Measurements from ENCODE around the gene DUSP23.
A peak's percentile ranks its signal among the peaks of the same experiment; 100 is the strongest.

Gene DUSP23

GRCh38 chr1:159790237-159790917, 9.6 kb downstream of the DUSP23 start:
- Histone ChIP-seq H3K36me3 (replicated peaks; ENCODE audit: low read depth, low read length) (no peaks in the 10 kb centered on the region), H3K79me2 (ENCODE audit: low read length) (no peaks in the 10 kb centered on the region), H4K20me1 (ENCODE audit: insufficient read depth, low read length) (no peaks in the 10 kb centered on the region), H3K4me3 (ENCODE audit: low read length) (no peak overlapping the region), H2AFZ (ENCODE audit: low read depth, low read length) (no peak overlapping the region), H3K9me3 (ENCODE audit: insufficient read depth, low read length) (no peaks in the 10 kb centered on the region), H3K4me2 (ENCODE audit: low read length) (no peak overlapping the region; the same call in 1 of the 2 replicates), H3K27me3 (ENCODE audit: low read depth, low read length) (peaks cover 37% of the 10 kb centered on the region), H3K27ac (ENCODE audit: low read length) (no peak overlapping the region), H3K4me1 (ENCODE audit: low read length) (peaks cover 4% of the 10 kb centered on the region; the same call in 1 of the 2 replicates), H3K9ac (ENCODE audit: low read length) (no peak overlapping the region)
- TF ChIP-seq CTCF (IDR thresholded peaks at IDR 0.05; ENCODE audit: low read depth, low read length) (peak; percentile 95), EZH2phosphoT487 (IDR thresholded peaks at IDR 0.05; ENCODE audit: low read depth) (no peak)

GRCh38 chr1:159791031-159791430, 10.3 kb downstream of the DUSP23 start:
- no peak overlapping the region for H2AFZ ChIP-seq (ENCODE audit: low read depth, low read length)
- no peak overlapping the region for H3K4me3 ChIP-seq (ENCODE audit: low read length)
- H3K9me3 ChIP-seq (ENCODE audit: insufficient read depth, low read length) = no peaks in the 10 kb centered on the region

GRCh38 chr1:159791461-159791860, 10.7 kb downstream of the DUSP23 start:
- Histone ChIP-seq H3K4me2 (ENCODE audit: low read length) (no peak overlapping the region), H3K27ac (ENCODE audit: low read length) (no peak overlapping the region), H3K27me3 (ENCODE audit: low read depth, low read length) (peaks cover 47% of the 10 kb centered on the region), H2AFZ (ENCODE audit: low read depth, low read length) (no peak overlapping the region), H4K20me1 (ENCODE audit: insufficient read depth, low read length) (no peaks in the 10 kb centered on the region), H3K9ac (ENCODE audit: low read length) (no peak overlapping the region), H3K9me3 (ENCODE audit: insufficient read depth, low read length) (no peaks in the 10 kb centered on the region), H3K79me2 (ENCODE audit: low read length) (no peaks in the 10 kb centered on the region), H3K4me3 (ENCODE audit: low read length) (no peak overlapping the region), H3K4me1 (ENCODE audit: low read length) (peaks cover 4% of the 10 kb centered on the region; the same call in 1 of the 2 replicates), H3K36me3 (replicated peaks; ENCODE audit: low read depth, low read length) (no peaks in the 10 kb centered on the region)
- TF ChIP-seq CTCF (IDR thresholded peaks at IDR 0.05; ENCODE audit: low read depth, low read length) = no peak
- TF ChIP-seq EZH2phosphoT487 (IDR thresholded peaks at IDR 0.05; ENCODE audit: low read depth) = no peak

More at GRCh38 chr1:159791031-159791430, 10.3 kb downstream of the DUSP23 start:
- no peaks in the 10 kb centered on the region for H3K79me2 ChIP-seq (ENCODE audit: low read length)
- peaks cover 43% of the 10 kb centered on the region for H3K27me3 ChIP-seq (ENCODE audit: low read depth, low read length)
- H3K27ac ChIP-seq (ENCODE audit: low read length) = no peak overlapping the region
- H4K20me1 ChIP-seq (ENCODE audit: insufficient read depth, low read length) = no peaks in the 10 kb centered on the region
- H3K4me2 ChIP-seq (ENCODE audit: low read length) = no peak overlapping the region
- TF ChIP-seq CTCF (IDR thresholded peaks at IDR 0.05; ENCODE audit: low read depth, low read length) (no peak), EZH2phosphoT487 (IDR thresholded peaks at IDR 0.05; ENCODE audit: low read depth) (no peak)
- H3K36me3 ChIP-seq (replicated peaks; ENCODE audit: low read depth, low read length) = no peaks in the 10 kb centered on the region
- H3K9ac ChIP-seq (ENCODE audit: low read length) = no peak overlapping the region
- H3K4me1 ChIP-seq (ENCODE audit: low read length) = peaks cover 4% of the 10 kb centered on the region; the same call in 1 of the 2 replicates

- Histone ChIP-seq H3K27me3 (ENCODE audit: low read depth, low read length) (peaks cover 80% of the 10 kb centered on the region), H3K9me3 (ENCODE audit: insufficient read depth, low read length) (no peaks in the 10 kb centered on the region), H3K4me3 (ENCODE audit: low read length) (no peak overlapping the region), H3K79me2 (ENCODE audit: low read length) (no peaks in the 10 kb centered on the region), H3K4me2 (ENCODE audit: low read length) (no peak overlapping the region), H3K9ac (ENCODE audit: low read length) (no peak overlapping the region), H3K36me3 (replicated peaks; ENCODE audit: low read depth, low read length) (no peaks in the 10 kb centered on the region), H3K4me1 (ENCODE audit: low read length) (peaks cover 7% of the 10 kb centered on the region), H3K27ac (ENCODE audit: low read length) (no peak overlapping the region), H2AFZ (ENCODE audit: low read depth, low read length) (no peak overlapping the region), H4K20me1 (ENCODE audit: insufficient read depth, low read length) (no peaks in the 10 kb centered on the region)
- no peak for TF ChIP-seq CTCF (IDR thresholded peaks at IDR 0.05; ENCODE audit: low read depth, low read length)
- no peak for TF ChIP-seq EZH2phosphoT487 (IDR thresholded peaks at IDR 0.05; ENCODE audit: low read depth)
Measured at GRCh38 chr1:159795534-159795933, 14.8 kb downstream of the DUSP23 start.

Data from OCI-LY3 (cell line).